ENCODE measurements around the gene CACNA2D3.

DNA sequence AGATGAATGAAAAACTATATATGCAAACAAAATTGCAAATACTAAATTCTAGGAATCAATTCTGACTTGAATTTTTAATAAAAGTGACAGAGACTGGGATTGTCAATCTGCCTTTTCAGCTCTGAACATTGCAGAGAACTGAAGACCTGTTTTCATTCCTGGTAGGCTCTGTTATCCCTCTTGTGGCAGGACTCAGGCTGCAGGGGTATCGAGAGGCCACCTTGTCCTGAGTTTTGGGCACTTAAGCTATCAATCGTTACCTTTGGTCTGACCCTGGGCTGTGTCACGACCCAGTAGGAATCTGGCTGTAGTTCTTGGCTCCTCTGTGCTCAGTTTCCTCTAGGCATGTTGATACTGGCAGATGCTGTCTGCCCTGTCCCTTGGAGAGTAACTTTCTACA lies 238.0 kb downstream of the CACNA2D3 start:
- no peak for TF ChIP-seq POLR2A (IDR thresholded peaks at IDR 0.05)
- TF ChIP-seq, protein P1, sequence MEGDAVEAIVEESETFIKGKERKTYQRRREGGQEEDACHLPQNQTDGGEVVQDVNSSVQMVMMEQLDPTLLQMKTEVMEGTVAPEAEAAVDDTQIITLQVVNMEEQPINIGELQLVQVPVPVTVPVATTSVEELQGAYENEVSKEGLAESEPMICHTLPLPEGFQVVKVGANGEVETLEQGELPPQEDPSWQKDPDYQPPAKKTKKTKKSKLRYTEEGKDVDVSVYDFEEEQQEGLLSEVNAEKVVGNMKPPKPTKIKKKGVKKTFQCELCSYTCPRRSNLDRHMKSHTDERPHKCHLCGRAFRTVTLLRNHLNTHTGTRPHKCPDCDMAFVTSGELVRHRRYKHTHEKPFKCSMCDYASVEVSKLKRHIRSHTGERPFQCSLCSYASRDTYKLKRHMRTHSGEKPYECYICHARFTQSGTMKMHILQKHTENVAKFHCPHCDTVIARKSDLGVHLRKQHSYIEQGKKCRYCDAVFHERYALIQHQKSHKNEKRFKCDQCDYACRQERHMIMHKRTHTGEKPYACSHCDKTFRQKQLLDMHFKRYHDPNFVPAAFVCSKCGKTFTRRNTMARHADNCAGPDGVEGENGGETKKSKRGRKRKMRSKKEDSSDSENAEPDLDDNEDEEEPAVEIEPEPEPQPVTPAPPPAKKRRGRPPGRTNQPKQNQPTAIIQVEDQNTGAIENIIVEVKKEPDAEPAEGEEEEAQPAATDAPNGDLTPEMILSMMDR (IDR thresholded peaks at IDR 0.05), result no peak
